Sciatic nerve (tissue), 2 donors: ENCODE data around the gene GMPR. TPM values are rescaled to one million over a fixed set of nuclear protein-coding genes. Genes with fewer than 3 reads are reported as not detected.

ENCODE experiments used
- ATAC-seq: fragments of 200-7000 bp; cut with Tn5 transposase; one replicate; pipeline ENCODE4 v1.9.1; 2020; ENCODE audit warnings: mild to moderate bottlenecking, moderate library complexity
- DNase-seq: peaks from one replicate; pipeline ENCODE4 v3.0.0-alpha.2; 2020; ENCODE audit warnings: low spot score
- intact Hi-C: fragments of 100-400 bp; cut with DNase I; formaldehyde crosslinking; loops from one replicate; pipeline ENCODE4 v1.14.2; 2022
- total RNA-seq: library from RNA; stranded (reverse); fragmentation: NEBNext Ultra II Directional; extraction: Animal tissue kit (Norgen Biotek cat#: 25700); gene quantifications from one replicate; pipeline ENCODE4 v1.2.1, GENCODE V29; 2021
- donor health status: DM: no; HTN: no; CAD: no.
- donor health status: DM: no; HTN: no; CAD: no.

The GMPR gene
- total RNA-seq, 1 donor from 2014 or later, result 11.9 TPM

DNA sequence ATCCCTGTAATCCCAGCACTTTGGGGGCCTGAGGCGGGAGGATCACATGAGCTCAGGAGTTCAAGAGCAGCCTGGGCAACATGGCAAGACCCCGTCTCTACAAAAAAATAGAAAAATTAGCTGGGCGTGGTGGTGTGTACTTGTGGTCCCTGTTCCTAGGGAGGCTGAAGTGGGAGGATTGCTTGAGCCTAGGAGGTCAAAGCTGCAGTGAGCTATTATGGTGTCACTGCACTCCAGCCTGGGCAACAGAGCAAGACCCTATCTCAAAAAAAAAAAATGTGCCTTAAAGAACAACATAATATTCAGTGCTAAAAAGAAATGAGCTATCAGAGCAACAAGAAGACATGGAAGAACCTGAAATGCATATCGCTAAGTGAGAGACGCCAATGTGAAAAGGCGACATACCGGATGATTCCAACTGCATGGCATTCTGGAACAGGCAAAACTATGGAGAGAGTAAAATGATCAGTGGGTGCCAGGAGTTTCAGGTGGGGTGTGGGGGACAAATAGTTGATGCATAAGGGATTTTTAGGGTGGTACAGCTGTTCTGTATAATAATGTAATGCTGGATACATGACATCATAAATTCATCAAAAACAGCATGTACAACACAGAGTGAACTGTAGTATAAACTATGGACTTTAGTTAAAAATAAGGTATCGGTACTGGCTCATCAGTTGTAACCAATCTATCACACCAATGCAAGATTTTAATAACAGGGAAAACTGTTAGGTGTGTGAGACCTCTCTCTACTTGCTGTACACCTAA is 80.8 kb downstream of the GMPR start:
- no peak for ATAC-seq
- intact Hi-C loops, result no loop called here
- no peak for DNase-seq

DNA sequence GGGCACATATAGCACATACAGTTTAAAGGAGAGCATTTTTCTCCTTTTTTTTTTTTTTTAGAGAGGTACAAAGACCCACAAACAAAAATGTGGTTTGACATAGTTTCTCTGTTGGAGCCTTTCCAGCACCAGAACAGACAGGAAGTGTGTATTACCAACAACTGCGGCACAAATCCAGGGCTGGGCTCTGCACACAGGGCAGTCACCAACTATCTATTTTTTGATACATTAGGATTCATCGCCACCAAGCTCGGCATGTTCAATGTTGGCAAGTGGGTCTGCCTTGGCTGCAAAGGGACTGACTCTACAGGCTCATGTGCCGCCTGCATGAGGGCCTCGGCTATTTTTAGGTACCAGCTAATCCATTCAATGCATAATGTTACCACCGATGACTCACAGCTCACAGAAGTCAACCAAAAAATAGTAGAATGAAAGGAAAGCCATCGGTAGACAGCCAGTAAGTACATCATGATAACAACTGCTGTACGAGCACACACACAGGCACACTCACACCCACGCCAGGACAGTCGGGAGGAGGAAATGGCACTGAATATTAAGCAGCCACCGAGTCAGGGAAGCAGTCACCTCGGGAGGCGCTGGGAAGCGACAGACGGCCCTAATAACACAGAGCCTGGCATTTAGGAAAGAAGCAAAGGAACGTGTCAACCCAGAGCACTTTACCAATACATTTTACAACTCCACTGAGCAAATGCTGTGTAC is 81.6 kb downstream of the GMPR start:
- DNase-seq (peak; percentile 65), ATAC-seq (peak; percentile 71)
- intact Hi-C loops, result no loop called here

DNA sequence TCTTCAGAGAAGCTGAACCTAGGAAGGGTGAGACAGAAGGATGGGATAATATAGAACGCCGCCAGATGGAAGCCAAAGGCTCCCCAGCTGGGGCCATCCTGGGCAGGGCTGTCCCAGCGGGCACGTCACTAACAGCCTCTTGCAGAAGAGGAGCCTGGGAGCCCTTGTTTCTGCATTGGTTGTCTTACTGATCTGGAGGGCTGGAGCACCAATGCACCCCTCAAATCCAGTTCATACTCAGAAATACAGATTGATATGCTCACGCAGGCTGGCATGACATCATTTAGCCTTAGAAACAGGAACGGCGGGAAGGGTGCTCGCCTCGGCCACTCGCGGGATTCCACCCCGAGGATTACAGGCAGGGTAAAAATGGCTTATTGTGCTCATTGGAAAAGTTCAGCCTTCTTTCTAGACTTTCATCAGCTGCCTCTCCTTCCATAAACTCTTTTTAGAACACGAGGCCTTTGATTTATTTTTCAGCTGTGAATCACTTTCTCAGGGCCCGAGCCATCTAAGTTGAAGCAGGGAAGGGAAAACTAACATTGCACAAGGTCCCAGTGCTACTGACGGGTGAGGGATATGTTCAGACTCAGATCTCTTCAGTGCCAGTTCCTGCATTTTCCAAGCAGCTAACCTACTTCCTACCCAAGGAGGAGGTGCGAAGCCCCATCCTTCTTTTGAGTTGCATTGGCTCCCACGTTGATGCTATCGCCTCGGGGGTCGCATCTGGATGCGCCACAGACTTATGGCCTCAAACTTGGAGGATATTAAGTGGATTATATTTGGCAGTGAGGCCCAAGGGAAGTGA is 82.3 kb downstream of the GMPR start:
- peak; percentile 42 for DNase-seq
- peak; percentile 29 for ATAC-seq
- intact Hi-C loops, result no loop called here

DNA sequence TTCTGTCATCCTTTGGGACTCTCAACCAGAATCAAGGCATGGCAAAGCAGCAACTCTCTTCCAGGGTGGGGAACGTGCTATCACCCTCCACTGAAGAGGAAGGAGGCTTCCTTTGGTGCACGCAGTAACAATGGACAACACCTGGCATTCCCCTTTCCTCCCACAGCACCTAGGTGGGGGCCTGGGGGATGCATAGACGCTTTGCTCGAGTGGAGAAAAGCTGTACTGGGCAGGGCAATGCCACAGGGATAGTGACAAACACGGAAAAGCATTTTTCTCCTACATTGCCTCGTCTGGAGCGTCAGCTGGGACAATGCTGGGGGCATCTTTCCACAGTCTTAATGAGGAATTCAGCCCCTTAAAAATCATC is 82.9 kb downstream of the GMPR start:
- ATAC-seq (no peak), DNase-seq (no peak)
- intact Hi-C loops, result no loop called here

DNA sequence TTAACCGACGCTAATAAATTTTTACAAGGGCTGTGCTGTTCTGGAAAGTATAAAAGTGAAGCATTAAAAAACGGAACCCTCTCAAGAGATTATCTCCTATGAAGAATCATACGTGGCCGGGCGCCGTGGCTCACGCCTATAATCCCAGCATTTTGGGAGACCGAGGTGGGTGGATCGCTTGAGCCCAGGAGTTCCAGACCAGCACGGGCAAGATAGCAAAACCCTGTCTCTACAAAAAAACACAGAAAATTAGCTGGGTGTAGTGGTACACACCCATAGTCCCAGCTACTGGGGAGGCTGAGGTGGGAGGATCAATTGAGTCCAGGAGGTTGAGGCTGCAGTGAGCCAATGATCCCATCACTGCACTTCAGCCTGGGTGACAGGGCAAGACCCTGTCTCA is 83.4 kb downstream of the GMPR start:
- intact Hi-C loops, result no loop called here
- ATAC-seq (no peak), DNase-seq (peak; percentile 50)

DNA sequence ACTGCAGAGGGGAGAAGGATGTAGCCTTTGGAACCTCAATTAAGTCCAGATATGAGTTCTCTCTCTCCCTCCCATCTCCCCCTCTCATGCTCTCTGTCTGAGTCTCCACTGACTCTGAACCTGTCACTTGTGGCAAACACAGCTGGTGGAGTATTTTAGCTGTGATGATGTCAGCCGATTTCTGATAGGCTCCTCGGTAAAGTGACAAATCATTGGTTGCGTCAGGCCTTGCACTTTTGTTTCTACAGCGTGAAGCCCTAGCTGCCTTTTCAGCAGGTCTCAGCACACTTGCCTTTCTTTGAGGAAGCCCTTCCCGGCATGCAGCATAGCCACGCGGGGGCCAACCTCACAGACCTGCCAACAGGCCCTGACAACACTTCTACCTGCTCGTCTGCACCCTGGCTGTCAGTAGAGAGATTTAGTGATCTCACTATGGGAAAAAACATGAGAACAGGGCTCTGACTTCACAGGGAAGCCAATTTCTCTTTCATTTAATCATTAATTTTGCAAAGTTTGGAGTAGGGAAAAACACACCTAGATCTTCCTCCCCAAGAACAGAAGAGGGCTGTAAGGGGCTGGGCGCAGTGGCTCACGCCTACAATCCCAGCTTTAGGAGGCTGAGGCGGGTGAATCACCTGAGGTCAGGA is 84.4 kb downstream of the GMPR start:
- DNase-seq (peak; percentile 63), ATAC-seq (peak; percentile 63)
- intact Hi-C loops, result no loop called here

DNA sequence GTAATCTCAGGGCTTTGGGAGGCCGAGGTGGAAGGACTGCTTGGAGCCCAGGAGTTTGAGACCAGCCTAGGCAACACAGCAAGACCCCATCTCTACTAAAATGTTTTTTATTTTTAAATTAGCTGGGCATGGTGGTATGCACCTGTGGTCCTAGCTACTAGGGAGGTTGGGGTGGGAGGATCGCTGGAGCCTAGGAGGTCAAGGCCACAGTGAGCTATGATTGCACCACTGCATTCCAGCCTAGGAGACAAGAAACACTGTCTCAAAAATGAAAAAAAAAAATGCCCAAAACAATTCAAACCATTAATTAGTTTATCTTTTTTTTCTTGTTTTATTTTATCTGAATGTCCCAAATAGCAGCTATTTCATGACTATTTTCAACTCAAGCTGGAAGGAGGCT is 85.8 kb downstream of the GMPR start:
- no peak for ATAC-seq
- no peak for DNase-seq
- intact Hi-C loops, result no loop called here

DNA sequence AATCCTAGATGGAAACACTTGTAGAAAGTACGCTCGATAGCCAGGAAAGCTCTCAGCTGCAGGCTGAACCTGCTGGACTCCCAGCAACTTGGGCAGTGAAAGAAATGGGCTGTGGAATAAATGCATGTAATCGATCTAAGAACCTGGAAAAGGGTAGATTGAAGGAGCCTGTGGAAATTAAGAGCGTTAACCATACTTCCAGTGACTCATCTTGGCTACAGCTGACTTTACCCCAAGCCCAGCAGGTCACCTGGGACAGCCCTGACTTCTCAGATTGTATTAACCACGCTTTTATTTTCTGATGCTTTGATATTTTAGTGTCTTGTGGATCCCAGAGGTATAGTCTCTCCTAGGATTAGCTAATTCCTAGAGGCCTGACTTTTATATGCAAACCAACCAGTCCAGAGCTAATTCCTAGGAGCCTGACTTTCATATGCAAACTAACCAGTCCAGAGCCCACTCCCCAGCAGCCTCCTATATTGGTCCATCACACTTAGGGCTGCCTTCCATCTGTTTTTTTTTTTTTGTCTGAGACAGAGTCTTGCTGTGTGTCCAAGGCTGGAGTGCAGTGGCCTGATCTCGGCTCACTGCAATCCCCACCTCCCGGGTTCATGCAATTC is 86.3 kb downstream of the GMPR start:
- intact Hi-C loops, result loop anchor here (1.0 to 5.0 kb wide), 2 partner anchors 10 to 97 kb away; no protein-coding TSS in a partner anchor
- peak; percentile 2 for DNase-seq
- ATAC-seq, result no peak

DNA sequence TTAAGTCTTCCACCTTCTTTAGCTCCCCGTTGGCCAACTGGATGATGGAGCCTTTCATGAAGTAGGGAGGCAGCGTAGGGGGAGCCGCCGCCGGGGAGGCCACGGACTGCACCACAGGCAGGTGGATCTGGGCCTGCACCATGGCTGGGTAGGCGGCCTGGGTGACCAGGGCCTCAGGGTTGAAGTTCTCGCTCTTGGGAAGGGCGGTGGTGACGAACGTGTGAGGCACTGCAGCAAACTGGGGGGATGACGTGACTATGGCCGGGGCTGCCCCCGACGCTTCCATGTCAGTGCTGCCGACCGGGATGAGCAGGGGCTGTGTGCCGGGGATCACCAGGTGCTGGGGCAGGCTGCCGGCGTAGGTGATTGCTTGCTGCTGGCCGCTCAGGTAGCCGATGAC is 88.1 kb downstream of the GMPR start:
- DNase-seq (peak; percentile 50), ATAC-seq (no peak)
- intact Hi-C loops, result loop anchor here (5.0 kb wide), 1 partner anchor 99 kb away; no protein-coding TSS in a partner anchor

DNA sequence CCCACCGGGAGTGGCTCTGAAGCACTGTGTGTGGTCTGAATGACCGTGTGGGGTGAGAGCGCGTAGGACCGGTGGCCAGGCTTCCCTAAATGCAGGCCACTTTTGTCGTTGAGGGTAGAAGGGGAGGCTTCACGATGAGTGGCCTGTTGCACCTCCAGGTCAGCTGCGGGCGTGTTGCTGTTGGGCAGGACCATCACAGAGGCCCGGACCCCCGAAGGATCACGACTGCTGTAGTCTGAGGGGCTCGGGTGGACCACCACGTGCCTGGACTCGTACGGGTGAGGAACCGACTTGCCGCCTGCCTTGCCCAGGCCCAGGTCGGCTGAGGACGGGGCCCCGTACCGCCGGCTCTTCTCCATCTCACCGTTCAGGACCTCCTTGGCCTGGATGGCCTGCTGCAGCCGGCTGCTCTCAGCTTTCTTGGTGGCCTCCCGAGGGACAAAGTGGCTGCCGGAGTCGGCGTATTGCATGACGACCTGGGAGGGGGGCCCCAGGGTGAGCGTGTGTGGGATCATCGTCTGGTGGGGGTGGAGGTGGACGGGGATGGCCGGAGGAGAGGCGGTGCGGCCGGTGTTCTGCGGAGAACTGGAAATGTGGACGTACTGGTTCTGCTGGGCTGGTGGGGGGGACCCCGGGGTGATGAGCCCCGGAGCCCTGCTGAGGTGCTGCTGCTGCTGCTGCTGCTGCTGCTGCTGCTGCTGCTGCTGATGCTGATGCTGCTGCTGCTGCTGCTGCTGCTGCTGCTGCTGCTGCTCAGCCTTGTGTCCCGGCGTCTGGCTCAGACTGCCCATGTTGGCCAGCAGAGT is 88.8 kb downstream of the GMPR start:
- DNase-seq, result peak; percentile 55
- ATAC-seq, result no peak
- intact Hi-C loops, result loop anchor here (5.0 kb wide), 1 partner anchor 100 kb away; no protein-coding TSS in a partner anchor

DNA sequence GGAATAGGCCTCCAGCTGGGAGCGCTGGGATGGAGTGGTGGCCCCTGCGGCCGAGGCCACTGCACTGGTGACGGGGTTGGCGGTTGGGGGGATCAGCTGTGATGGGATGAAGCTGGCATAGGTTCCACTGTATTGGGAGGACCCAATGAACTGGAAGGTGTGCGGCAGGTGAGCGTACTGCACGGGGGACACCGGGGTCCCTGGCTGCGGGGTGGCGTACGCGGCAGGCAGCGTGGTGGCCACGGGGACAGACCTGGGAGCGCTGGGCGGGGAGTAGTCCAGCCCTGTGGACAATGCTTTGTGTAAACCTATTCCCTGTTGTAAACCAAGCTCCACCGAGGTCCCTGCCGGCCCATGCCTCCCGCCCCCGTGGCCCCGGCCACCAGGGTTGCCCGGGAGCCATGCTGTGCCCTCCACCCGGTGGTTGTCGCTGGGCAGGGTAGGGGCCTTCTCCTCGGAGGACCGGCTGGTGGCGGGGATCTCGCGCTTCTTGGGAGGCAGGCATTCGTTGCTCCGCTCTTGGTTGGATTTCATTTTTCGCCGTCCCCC is 89.5 kb downstream of the GMPR start:
- DNase-seq, result peak; percentile 54
- no peak for ATAC-seq
- intact Hi-C loops, result loop anchor here (5.0 kb wide), 1 partner anchor 101 kb away; no protein-coding TSS in a partner anchor

DNA sequence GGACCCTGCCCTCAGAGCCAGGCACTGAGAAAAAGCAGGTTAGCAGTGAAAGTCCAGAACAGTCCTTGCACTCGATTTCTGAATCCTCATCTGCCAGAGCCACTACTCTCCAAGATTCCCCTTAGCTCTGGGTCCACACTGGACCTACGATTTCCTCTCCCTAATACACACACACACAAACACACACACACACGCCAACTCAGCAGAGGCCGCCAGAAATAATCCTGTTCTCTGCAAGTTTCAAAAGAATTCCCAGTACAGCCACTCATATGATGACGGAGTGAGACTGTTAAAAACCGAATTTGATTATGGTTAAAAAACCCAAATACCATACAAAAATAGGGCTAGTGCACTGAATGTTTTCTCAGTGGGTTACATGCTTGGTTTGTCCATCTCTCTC is 90.8 kb downstream of the GMPR start:
- ATAC-seq, result no peak
- DNase-seq, result no peak
- intact Hi-C loops, result loop anchor here (5.0 kb wide), 1 partner anchor 102 kb away; no protein-coding TSS in a partner anchor

DNA sequence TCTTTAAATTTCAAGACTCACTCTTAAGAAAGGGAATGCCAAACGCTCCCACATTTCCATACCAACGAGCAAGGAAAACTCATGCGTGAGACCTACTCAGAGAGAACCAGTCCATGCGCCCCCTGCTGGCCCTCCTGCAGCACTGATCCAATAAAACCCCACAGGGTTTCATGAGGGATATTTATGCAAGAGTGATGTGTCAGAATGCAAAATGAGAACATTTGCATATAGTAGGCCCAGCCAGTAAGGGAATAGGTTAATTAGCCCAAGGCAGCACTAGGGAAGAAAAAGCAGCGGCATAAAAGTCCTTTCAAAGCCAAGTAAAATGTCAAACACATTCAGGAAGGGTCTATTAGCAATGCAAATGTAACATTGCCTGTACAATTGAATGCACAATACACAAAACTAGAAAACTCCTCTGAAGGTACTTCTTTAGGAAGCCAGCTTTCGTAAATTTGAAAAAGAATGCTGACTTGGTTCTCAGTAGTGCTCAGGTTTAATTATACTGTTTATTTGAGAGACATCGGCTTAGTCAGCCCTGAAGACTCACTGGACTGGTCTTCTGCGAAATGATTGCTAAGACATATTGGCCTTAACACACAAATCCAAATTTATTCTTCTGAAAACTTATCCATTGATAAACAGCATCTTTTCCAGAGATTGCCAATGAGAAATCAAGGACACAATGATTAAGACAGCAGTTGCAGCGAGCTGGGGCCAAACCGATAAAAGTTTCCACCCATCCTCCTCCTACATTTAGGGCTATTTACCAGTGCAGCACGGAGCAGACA is 93.2 kb downstream of the GMPR start:
- intact Hi-C loops, result loop anchor here (5.0 to 10.0 kb wide), 2 partner anchors 76 to 433 kb away; partner anchors contain the start of gene ATXN1
- peak; percentile 84 for DNase-seq

DNA sequence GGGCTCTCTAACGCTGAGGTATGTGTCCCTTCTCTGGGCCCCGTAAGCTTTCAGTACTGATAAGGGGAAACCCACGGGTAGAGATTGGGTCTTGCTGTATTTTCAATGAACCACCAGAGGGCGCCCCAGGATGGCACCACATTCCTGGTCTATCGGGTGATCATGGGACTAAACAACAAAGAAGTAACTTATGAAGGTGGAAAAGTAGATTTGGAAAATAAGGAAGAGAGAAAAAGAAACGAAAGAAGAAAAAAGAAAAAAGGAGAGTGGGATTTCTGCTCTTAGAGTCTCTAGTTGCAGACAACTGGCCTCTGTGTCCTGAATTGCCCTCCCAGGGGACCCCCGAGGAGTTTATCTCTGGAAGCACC is 93.8 kb downstream of the GMPR start:
- DNase-seq, result peak; percentile 90
- intact Hi-C loops, result loop anchor here (5.0 to 10.0 kb wide), 2 partner anchors 75 to 433 kb away; partner anchors contain the start of gene ATXN1
- ATAC-seq, result peak; percentile 85

More for the DNA sequence above, 93.2 kb downstream of the GMPR start:
- peak; percentile 79 for ATAC-seq

DNA sequence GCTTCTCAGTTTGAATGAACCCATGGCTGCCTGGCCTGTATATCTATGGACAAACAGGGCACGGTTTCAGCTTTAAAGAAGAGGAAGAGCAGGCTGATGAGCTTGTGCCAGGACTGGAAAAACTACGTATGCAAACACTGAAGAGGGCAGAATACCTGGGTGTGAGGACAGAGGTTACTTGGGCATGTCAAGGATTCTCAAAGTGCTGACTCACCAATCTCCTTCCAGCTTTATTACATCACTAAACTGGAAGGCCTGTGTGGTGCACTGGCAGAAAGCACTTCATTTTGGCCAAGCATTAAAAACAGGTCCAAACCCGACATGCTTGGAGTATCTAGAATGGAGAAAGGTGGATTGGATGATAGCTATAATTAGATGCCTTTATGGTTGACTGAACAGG is 95.2 kb downstream of the GMPR start:
- DNase-seq (peak; percentile 10), ATAC-seq (no peak)
- intact Hi-C loops, result loop anchor here (5.0 to 10.0 kb wide), 2 partner anchors 74 to 431 kb away; partner anchors contain the start of gene ATXN1

DNA sequence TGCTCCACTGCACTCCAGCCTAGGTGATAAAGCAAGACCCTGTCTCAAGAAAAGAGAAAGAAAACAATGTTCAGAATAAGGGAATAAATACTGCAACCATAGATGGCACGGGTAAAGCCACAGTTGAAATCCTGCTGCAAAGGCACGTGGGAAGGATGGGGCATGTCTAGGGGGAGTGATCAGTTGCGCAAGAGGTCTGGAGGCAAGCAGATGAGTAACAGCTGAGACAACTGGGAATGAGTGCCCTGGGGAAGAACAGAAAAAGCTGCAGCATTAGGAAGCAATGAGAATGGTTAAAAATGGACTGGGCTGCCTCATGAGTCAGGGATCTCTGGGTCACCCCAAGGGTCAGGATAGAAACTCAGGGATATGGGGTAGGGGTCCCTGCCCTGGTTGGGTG is 96.3 kb downstream of the GMPR start:
- peak; percentile 79 for ATAC-seq
- peak; percentile 83 for DNase-seq
- intact Hi-C loops, result loop anchor here (5.0 to 10.0 kb wide), 2 partner anchors 73 to 430 kb away; partner anchors contain the start of gene ATXN1
